HG03108 (cell line): ENCODE measurements around the gene ZSWIM8.

Experiments
- ATAC-seq: cut with Tn5 transposase; IDR thresholded peaks from one replicate; pipeline ENCODE4 v1.9.1; 2021; ENCODE audit warnings: moderate library complexity; ENCODE audit not compliant: unreplicated experiment

The ZSWIM8 gene

DNA sequence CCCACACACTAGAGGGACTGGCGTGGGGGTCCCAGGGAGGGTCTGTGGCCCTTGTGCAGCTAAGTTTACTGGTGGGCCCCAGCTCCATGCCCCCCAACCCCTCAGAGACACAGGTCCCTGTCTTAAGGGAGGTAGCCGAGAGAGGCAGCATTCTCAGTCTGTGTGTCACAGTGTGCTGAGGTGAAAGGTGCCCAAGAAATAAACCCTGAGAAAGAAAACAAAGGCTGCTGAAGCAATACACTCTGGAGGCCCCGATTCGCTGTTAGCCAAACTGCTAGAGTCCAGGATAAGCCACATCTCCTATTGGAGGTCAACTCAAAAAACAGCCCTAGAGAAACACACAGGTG is 54.6 kb downstream of the ZSWIM8 start:
- no peak for ATAC-seq

- ATAC-seq, result no peak
These were observed 55.1 kb downstream of the ZSWIM8 start for GRCh38 chr10:73840403-73841060.

- no peak for ATAC-seq
These were observed 55.6 kb downstream of the ZSWIM8 start for GRCh38 chr10:73841061-73841421.

- ATAC-seq, result no peak
These were observed 56.3 kb downstream of the ZSWIM8 start for GRCh38 chr10:73841526-73842285.

GRCh38 chr10:73842349-73842748 is 56.9 kb downstream of the ZSWIM8 start:
- no peak for ATAC-seq

DNA sequence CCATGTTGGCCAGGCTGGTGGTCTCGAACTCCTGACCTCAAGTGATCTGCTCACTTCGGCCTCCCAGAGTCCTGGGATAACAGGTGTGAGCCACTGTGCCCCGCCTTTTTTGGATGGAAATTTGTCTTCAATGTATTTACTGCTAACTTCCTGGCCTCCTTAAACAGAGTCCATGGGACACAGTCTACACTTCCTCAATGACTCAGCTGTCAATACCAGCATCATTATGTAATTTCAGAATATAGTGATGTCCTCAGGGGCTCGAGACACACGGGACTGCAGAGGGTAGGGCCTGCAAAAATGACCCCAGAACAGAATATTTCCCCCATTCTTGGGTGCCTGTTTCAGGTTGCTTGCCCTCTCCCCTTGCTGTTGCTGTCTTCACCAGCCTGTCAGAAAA is 57.9 kb downstream of the ZSWIM8 start:
- ATAC-seq, result no peak

GRCh38 chr10:73847031-73847430 is 61.6 kb downstream of the ZSWIM8 start:
- ATAC-seq, result no peak

DNA sequence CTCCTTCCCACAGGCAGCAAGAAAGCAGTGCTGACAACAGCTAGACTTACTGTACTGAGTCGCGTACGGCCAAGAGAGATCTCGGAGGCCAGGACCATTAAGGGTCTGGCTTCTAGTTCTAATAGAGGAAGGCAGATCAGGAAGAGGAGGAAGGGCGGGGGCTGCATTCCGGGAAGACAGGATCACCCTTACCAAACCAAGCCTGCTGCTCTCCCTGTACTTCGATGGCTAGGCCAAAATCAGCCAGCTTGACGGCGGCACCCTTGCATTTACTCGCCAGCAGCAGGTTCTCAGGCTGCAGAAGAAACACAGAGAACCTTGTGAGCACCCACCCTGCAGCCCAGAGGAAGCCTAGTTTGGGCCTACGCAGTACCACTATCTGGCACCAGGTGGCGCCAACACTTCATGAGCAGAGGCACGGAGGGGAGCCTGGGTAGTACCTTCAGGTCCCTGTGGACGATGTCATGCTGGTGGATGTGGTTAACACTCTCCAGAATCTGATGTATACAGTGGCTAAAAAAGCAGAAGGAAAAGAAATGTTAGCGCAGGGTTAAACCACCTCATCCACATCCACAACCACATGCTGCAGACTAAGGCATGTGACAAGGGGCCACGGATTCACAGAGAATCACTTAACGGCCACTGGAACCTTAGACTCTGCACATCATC is 63.5 kb downstream of the ZSWIM8 start:
- ATAC-seq, result peak; percentile 95

GRCh38 chr10:73850211-73850610 is 64.8 kb downstream of the ZSWIM8 start:
- ATAC-seq, result no peak

- no peak for ATAC-seq
These were observed 65.6 kb downstream of the ZSWIM8 start for GRCh38 chr10:73850863-73851461.
